Mesodermal cell (in vitro differentiated cells): Measurements from ENCODE around the gene COL13A1.

Experiments used
- H3K27ac ChIP-seq: 2 replicates; pipeline ENCODE4 v1.7.0; 2013; ENCODE audit warnings: mild to moderate bottlenecking, low read depth, low read length, moderate library complexity; ENCODE audit not compliant: severe bottlenecking
- H3K36me3 ChIP-seq: 2 replicates; pipeline ENCODE4 v1.7.1; 2013; ENCODE audit warnings: mild to moderate bottlenecking, low read length, moderate library complexity; ENCODE audit not compliant: control insufficient read depth, insufficient read depth
- H3K4me1 ChIP-seq: one replicate; pipeline ENCODE4 v1.7.1; 2013; ENCODE audit warnings: mild to moderate bottlenecking, low read length; ENCODE audit not compliant: insufficient read depth, control insufficient read depth, poor library complexity, severe bottlenecking
- H3K4me3 ChIP-seq: 2 replicates; pipeline ENCODE4 v1.7.0; 2013; ENCODE audit warnings: low read length, control low read depth, mild to moderate bottlenecking; ENCODE audit not compliant: insufficient read depth, poor library complexity, severe bottlenecking; ENCODE audit errors: extremely low read depth
- H3K9me3 ChIP-seq: 2 replicates; pipeline ENCODE4 v1.7.1; 2013; ENCODE audit warnings: mild to moderate bottlenecking, low read length, moderate library complexity; ENCODE audit not compliant: control insufficient read depth
- WGBS, 2 experiments: methylation state at CpG; one replicate each; pipeline ENCODE4 v1.1.5; 2013; ENCODE audit warnings: missing lambda C conversion rate in 2 of 2; ENCODE audit not compliant: insufficient coverage in 2 of 2; 5-methylcytosine and 5-hydroxymethylcytosine counted together

COL13A1 gene

GRCh38 chr10:69919250-69919649 is 117.5 kb downstream of the COL13A1 start:
- Histone ChIP-seq H3K9me3 (no peaks in the 10 kb centered on the region), H3K27ac (no peak overlapping the region), H3K4me3 (no peak overlapping the region), H3K36me3 (peaks cover 3% of the 10 kb centered on the region), H3K4me1 (no peaks in the 10 kb centered on the region)
- WGBS, 2 experiments = 60% methylated on average over 1 of the region's 1 CpG; no CpG with 5 or more reads in 1 of the 2 experiments

- Histone ChIP-seq H3K4me3 (no peak overlapping the region), H3K36me3 (peaks cover 3% of the 10 kb centered on the region), H3K4me1 (no peaks in the 10 kb centered on the region), H3K27ac (no peak overlapping the region), H3K9me3 (no peaks in the 10 kb centered on the region)
- WGBS, 2 experiments = 80 to 87% methylated on average over 4 to 5 of the region's 5 CpGs
Measured at GRCh38 chr10:69925111-69925510, 123.4 kb downstream of the COL13A1 start.

- Histone ChIP-seq H3K27ac (no peak overlapping the region), H3K4me3 (no peak overlapping the region), H3K9me3 (no peaks in the 10 kb centered on the region), H3K36me3 (peaks cover 7% of the 10 kb centered on the region), H3K4me1 (no peaks in the 10 kb centered on the region)
- 100% methylated on average over 1 of the region's 3 CpGs; no CpG with 5 or more reads in 1 of the 2 experiments for WGBS, 2 experiments
Measured at GRCh38 chr10:69928339-69928738, 126.6 kb downstream of the COL13A1 start.

GRCh38 chr10:69929575-69929974 is 127.9 kb downstream of the COL13A1 start:
- H3K9me3 ChIP-seq = no peaks in the 10 kb centered on the region
- whole genome bisulfite sequencing, 2 experiments = 85 to 89% methylated on average over 3 of the region's 3 CpGs

GRCh38 chr10:69934768-69935167 is 133.1 kb downstream of the COL13A1 start:
- Histone ChIP-seq H3K27ac (no peak overlapping the region), H3K4me1 (no peaks in the 10 kb centered on the region), H3K9me3 (no peaks in the 10 kb centered on the region), H3K36me3 (peaks cover 4% of the 10 kb centered on the region), H3K4me3 (no peak overlapping the region)
- WGBS, 2 experiments = 90 to 94% methylated on average over 1 to 2 of the region's 2 CpGs

More at GRCh38 chr10:69929575-69929974, 127.9 kb downstream of the COL13A1 start:
- Histone ChIP-seq H3K4me1 (no peaks in the 10 kb centered on the region), H3K27ac (no peak overlapping the region), H3K36me3 (peaks cover 7% of the 10 kb centered on the region), H3K4me3 (no peak overlapping the region)

- H3K27ac ChIP-seq = no peak overlapping the region
- H3K36me3 ChIP-seq = peaks cover 4% of the 10 kb centered on the region
- H3K4me1 ChIP-seq = no peaks in the 10 kb centered on the region
- H3K9me3 ChIP-seq = peaks cover 1% of the 10 kb centered on the region
- H3K4me3 ChIP-seq = no peak overlapping the region
- 71 to 89% methylated on average over 1 to 3 of the region's 3 CpGs for WGBS, 2 experiments
Measured at GRCh38 chr10:69936091-69936490, 134.4 kb downstream of the COL13A1 start.

- 80 to 100% methylated on average over 1 of the region's 5 CpGs for WGBS, 2 experiments
- Histone ChIP-seq H3K4me1 (no peaks in the 10 kb centered on the region), H3K4me3 (no peak overlapping the region), H3K27ac (no peak overlapping the region), H3K36me3 (no peaks in the 10 kb centered on the region), H3K9me3 (peaks cover 5% of the 10 kb centered on the region)
Measured at GRCh38 chr10:69938541-69938991, 136.9 kb downstream of the COL13A1 start.

GRCh38 chr10:69939061-69939460 is 137.4 kb downstream of the COL13A1 start:
- WGBS, 2 experiments = 90 to 100% methylated on average over 1 of the region's 3 CpGs
- peaks cover 5% of the 10 kb centered on the region for H3K9me3 ChIP-seq
- no peaks in the 10 kb centered on the region for H3K36me3 ChIP-seq
- H3K27ac ChIP-seq = no peak overlapping the region
- H3K4me1 ChIP-seq = no peaks in the 10 kb centered on the region
- no peak overlapping the region for H3K4me3 ChIP-seq

GRCh38 chr10:69939481-69939880 is 137.8 kb downstream of the COL13A1 start:
- WGBS, 2 experiments = 82 to 91% methylated on average over 4 of the region's 4 CpGs
- Histone ChIP-seq H3K4me3 (no peak overlapping the region), H3K9me3 (peaks cover 5% of the 10 kb centered on the region), H3K4me1 (no peaks in the 10 kb centered on the region), H3K27ac (no peak overlapping the region), H3K36me3 (no peaks in the 10 kb centered on the region)

- H3K9me3 ChIP-seq = peaks cover 5% of the 10 kb centered on the region
- H3K36me3 ChIP-seq = no peaks in the 10 kb centered on the region
- H3K27ac ChIP-seq = no peak overlapping the region
- no peaks in the 10 kb centered on the region for H3K4me1 ChIP-seq
- H3K4me3 ChIP-seq = no peak overlapping the region
- 91 to 94% methylated on average over 8 to 11 of the region's 11 CpGs for WGBS, 2 experiments
Measured at GRCh38 chr10:69941730-69942129, 140.0 kb downstream of the COL13A1 start.

- H3K36me3 ChIP-seq = no peaks in the 10 kb centered on the region
- H3K27ac ChIP-seq = no peak overlapping the region
- peaks cover 5% of the 10 kb centered on the region for H3K9me3 ChIP-seq
- no peak overlapping the region for H3K4me3 ChIP-seq
- 93 to 94% methylated on average over 18 to 19 of the region's 19 CpGs for WGBS, 2 experiments
- no peaks in the 10 kb centered on the region for H3K4me1 ChIP-seq
Measured at GRCh38 chr10:69943292-69943820, 141.7 kb downstream of the COL13A1 start.
